Astrocyte of the spinal cord (primary cell): ENCODE results near the gene SYTL1.

ENCODE experiments used
- DNase-seq: peaks from one replicate; pipeline ENCODE4 v3.0.0; 2011; ENCODE audit warnings: low read depth, low spot score
- H3K4me3 ChIP-seq: 2 replicates; pipeline ENCODE4 v1.5.1; 2011; ENCODE audit warnings: low read depth, mild to moderate bottlenecking, low read length, moderate library complexity
- CTCF ChIP-seq: IDR thresholded peaks from 2 replicates; pipeline ENCODE4 v1.5.1; 2012; ENCODE audit warnings: low read depth, mild to moderate bottlenecking, low read length, inconsistent platforms
- in situ Hi-C: cut with HindIII; loops from 2 replicates; pipeline ENCODE4 v1.10.0; 2017; ENCODE audit warnings: low sequenced_read_pairs

Gene SYTL1

GRCh38 chr1:27392778-27393635 is 51.2 kb downstream of the SYTL1 start:
- TF ChIP-seq CTCF, result peak; percentile 41

GRCh38 chr1:27393641-27394281 is 51.9 kb downstream of the SYTL1 start:
- no peak for DNase-seq
- no peak overlapping the region for H3K4me3 ChIP-seq
- TF ChIP-seq CTCF, result no peak
- in situ Hi-C loops, result no loop called here

More at GRCh38 chr1:27392778-27393635, 51.2 kb downstream of the SYTL1 start:
- no peak for DNase-seq
- in situ Hi-C loops, result no loop called here
- H3K4me3 ChIP-seq, result peak overlapping the region; percentile 69

- no peak for TF ChIP-seq CTCF
- no peak overlapping the region for H3K4me3 ChIP-seq
- no peak for DNase-seq
- in situ Hi-C loops, result no loop called here
Observed at GRCh38 chr1:27394282-27394658, 52.4 kb downstream of the SYTL1 start.

GRCh38 chr1:27394925-27395324 is 53.1 kb downstream of the SYTL1 start:
- no peak overlapping the region for H3K4me3 ChIP-seq
- TF ChIP-seq CTCF, result no peak
- in situ Hi-C loops, result no loop called here
- no peak for DNase-seq

GRCh38 chr1:27395441-27396195 is 53.8 kb downstream of the SYTL1 start:
- TF ChIP-seq CTCF, result peak; percentile 97
- peak; percentile 53 for DNase-seq
- in situ Hi-C loops, result no loop called here
- no peak overlapping the region for H3K4me3 ChIP-seq

- in situ Hi-C loops, result no loop called here
- DNase-seq, result no peak
- no peak overlapping the region for H3K4me3 ChIP-seq
- no peak for TF ChIP-seq CTCF
Observed at GRCh38 chr1:27397110-27397509, 55.3 kb downstream of the SYTL1 start.
